Activated CD8-positive, alpha-beta memory T cell treated with anti-CD3 and anti-CD28 coated beads, Interleukin-2, amount 50 U/mL, for 48 hours (primary cell): ENCODE data around the gene P2RY14.

Source experiments
- DNase-seq: peaks from one replicate; pipeline ENCODE4 v3.0.0-alpha.2; 2020

P2RY14 gene

DNA sequence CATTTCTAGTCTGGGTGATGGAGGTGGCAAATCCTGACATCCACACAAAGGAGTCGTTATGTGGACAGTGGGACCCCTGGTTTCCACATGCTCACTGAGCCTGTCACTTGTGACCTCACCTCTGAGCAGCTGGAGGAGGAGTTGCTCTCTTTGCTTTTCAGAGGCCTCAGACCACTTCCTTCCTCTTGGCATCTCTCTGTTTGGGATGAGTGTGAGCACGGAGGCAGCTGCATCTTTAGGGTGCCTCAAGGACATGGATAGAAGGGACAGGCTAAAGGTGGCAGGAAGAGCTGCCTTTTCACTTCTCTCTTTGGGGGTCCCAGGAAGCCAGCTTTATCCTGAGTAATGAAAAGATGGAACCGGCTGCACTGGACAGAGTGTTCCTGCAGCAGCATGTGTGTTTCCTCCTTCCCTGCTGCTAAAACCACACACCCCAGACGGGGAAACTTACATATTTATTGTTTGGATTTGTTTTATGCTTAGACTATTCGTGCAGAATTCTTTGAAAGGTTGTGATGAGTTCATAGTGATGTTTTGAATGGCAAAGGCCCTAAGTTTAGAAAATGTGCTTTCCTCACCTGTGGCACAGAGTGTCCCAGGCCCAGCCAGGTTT is 107.1 kb downstream of the P2RY14 start:
- DNase-seq, result peak; percentile 69

DNA sequence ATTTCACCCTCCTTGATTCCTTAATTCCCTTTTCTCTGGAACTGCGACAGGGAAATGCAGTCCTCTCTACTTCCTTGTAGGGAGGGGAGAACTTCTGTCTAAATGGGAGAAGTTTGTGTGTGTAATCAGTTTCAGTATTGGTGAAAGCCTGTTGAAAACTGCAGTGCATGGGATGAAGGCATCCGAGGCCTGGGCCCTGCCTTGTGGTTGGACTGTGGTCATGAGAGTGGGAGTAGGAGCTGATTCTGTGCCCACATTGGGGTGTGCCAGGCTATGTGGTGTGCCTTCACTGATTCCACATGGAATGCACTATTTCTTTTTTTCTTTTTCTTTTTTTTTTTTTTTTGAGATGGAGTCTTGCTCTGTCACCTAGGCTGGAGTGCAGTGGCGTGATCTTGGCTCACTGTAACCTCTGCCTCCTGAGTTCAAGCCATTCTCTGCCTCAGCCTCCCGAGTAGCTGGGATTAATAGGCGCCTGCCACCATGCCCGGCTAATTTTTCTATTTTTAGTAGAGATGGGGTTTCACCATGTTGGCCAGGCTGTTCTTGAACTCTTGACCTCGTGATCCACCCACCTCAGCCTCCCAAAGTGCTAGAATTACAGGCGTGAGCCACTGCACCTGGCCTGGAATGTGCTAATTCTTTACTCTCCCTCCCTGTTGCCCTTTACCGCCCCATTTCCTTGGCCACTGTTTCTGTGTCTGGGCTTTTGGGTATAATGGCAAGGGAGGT is 108.2 kb downstream of the P2RY14 start:
- DNase-seq, result peak; percentile 73

DNA sequence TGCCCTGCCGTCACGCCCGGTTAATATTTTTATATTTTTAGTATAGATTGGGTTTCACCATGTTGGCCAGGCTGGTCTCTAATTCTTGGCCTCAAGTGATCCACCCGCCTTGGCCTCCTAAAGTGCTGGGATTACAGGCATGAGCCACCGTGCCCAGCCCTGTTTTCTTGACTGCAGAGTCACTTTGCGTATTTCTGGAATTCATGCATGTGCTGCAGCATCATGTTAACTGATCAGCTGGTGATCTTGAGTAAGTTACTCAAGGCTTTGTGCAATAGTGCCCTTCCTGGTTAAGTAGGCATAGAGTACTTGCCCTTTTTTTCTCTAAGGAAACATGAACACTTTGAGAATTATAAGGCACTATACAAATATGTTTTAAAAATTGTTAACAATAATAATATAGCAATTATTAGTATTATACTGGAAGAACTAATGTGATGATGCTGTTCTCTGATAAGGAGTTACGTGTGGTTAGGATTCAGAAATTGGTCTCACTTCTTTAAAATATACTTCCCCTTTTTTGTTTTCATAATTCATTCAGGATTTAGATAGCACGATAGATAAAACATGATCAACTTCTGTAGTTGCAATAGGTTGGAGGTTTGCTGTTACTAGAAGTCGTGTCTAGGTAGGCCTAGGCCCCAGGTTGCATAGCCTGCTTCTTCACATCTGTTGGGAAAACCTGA is 108.9 kb downstream of the P2RY14 start:
- no peak for DNase-seq

DNA sequence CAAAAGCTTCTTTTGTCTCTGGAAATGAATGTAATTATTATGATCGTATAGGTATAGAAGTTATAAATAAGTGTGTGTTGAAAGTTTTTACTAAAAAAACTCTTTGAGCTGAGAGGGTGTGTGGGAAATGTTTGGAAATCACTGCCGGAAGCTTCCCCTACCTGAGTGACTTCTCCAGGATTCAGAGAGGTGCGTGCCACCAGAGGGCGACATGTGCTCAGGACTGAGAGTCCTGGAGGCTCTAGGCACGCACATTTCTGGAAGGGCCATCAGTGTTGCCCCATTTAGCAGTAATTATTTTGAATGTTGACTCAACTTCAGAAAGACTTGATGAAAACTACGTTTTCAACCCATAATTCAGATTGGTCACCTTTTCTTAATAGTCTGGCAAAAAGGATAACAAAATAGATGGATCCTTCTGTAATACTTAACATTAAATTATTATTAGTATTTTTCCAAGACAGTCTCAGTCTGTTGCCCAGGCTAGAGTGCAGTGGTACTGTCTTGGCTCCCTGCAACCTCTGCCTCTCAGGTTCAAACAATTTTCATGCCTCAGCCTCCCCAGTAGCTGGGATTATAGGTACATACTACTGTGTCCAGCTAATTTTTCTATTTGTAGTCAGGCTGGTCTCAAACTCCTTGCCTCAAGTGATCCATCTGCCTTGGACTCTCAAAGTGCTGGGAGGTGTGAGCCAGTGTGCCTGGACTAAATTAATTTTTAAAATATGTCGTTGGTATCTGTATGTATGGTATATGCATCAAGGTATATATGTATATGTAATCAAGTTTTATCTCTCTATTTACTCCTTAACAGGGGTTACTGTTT is 109.9 kb downstream of the P2RY14 start:
- peak; percentile 89 for DNase-seq

DNA sequence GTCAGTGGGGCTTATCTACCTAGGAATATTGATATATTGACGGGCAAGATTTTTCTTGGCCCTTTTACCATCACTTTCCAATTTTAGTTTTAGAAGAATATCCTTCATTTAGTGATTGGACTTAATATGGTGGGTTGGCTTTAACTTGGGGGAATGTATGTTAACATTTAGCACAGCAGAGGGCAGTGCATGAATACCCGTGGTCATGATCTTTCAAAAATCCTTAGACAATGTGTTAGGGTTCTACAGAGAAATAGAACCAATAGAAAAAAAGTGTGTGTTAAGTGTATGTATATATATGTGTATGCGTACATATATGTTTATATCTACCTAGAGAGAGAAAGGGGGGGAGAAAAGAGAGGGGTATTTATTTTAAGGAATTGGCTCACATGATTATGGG is 112.2 kb downstream of the P2RY14 start:
- no peak for DNase-seq

DNA sequence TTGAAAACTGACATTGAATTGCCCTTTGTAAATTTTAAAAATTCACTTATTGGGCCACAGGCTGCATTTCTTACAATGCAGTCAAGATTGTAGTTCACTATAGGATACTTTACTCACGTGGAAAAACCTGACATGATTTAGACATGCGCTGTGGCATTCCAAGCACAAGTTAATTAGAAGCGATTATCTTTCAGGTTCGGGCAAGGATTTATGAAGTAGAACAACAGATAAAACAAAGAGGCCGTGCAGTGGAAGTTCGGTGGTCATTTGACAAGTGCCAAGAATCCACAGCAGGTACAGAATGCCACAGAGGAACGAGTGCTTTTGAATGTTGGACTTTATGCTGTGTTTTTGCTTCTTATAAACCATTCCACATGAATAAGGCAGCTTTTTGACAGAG is 113.1 kb downstream of the P2RY14 start:
- no peak for DNase-seq
